Measurements from ENCODE around the gene HOXA4. TPM values are rescaled to one million over a fixed set of nuclear protein-coding genes. Genes with fewer than 3 reads are reported as not detected.

Gene HOXA4
- total RNA-seq, 1 experiment from 2014 or later, result not detected

- TF ChIP-seq, protein P1, sequence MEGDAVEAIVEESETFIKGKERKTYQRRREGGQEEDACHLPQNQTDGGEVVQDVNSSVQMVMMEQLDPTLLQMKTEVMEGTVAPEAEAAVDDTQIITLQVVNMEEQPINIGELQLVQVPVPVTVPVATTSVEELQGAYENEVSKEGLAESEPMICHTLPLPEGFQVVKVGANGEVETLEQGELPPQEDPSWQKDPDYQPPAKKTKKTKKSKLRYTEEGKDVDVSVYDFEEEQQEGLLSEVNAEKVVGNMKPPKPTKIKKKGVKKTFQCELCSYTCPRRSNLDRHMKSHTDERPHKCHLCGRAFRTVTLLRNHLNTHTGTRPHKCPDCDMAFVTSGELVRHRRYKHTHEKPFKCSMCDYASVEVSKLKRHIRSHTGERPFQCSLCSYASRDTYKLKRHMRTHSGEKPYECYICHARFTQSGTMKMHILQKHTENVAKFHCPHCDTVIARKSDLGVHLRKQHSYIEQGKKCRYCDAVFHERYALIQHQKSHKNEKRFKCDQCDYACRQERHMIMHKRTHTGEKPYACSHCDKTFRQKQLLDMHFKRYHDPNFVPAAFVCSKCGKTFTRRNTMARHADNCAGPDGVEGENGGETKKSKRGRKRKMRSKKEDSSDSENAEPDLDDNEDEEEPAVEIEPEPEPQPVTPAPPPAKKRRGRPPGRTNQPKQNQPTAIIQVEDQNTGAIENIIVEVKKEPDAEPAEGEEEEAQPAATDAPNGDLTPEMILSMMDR (IDR thresholded peaks at IDR 0.05), result peak; percentile 66
- TF ChIP-seq ESRRA (CRISPR knock-in tag; IDR thresholded peaks at IDR 0.05; ENCODE audit: borderline replicate concordance) (no peak), ZNF396 (CRISPR knock-in tag; IDR thresholded peaks at IDR 0.05; ENCODE audit: borderline replicate concordance) (no peak), FOXK1 (CRISPR knock-in tag; IDR thresholded peaks at IDR 0.05) (no peak), MLX (CRISPR knock-in tag; IDR thresholded peaks at IDR 0.05) (no peak), PREB (CRISPR knock-in tag; IDR thresholded peaks at IDR 0.05; ENCODE audit: borderline replicate concordance) (no peak), RELA (CRISPR knock-in tag; IDR thresholded peaks at IDR 0.05; ENCODE audit: borderline replicate concordance) (no peak), E2F4 (CRISPR knock-in tag; IDR thresholded peaks at IDR 0.05; ENCODE audit: borderline replicate concordance, low read depth) (no peak)
- TF ChIP-seq, protein P2, sequence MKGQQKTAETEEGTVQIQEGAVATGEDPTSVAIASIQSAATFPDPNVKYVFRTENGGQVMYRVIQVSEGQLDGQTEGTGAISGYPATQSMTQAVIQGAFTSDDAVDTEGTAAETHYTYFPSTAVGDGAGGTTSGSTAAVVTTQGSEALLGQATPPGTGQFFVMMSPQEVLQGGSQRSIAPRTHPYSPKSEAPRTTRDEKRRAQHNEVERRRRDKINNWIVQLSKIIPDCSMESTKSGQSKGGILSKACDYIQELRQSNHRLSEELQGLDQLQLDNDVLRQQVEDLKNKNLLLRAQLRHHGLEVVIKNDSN (CRISPR knock-in tag; IDR thresholded peaks at IDR 0.05), result no peak
- TF ChIP-seq, protein P3, sequence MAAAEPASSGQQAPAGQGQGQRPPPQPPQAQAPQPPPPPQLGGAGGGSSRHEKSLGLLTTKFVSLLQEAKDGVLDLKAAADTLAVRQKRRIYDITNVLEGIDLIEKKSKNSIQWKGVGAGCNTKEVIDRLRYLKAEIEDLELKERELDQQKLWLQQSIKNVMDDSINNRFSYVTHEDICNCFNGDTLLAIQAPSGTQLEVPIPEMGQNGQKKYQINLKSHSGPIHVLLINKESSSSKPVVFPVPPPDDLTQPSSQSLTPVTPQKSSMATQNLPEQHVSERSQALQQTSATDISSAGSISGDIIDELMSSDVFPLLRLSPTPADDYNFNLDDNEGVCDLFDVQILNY (CRISPR knock-in tag; IDR thresholded peaks at IDR 0.05), result 0 out of 2 replicates have a peak, but pooled peaks have one; percentile 23
These were observed 20.2 kb upstream of the HOXA4 start (continued) for GRCh38 chr7:27150568-27151340.

DNA sequence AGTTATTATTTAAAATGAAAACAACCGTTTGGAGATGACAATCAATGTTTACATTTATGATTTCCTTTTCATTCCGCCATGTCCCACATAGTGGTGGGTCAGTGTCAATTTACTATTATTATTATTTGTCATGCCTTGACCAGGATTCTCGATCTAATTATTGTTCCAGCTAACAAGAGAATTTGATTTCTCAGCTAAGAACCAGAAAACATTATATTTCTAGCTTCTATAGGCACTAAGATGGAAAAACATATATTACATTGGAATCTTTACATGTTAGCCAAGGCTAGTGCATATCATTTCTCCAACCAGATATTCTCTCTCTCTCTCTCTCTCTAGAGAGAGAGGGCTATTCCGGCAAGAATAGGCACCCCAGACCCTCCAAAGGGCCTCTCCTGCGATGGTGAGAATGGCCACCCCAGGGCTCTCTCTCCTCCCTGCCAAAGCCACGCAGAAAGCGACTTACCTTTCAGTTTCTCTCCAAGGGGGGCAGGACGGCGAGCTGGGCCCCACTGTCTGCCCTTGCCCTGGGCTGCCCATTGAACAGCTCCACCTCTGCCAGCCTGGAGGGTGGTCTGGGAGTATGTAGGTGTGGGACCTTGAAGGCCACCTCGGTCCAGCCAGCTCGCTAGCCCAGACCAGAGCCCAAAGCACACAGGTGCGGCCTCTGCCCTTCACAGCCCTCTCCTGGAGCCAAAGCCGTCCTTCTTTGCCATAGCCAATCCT, 19.4 kb upstream of the HOXA4 start:
- ATAC-seq (no peak), DNase-seq (ENCODE audit: low spot score) (no peak)
- Mint-ChIP-seq H3K27ac (no peak overlapping the region), H3K4me3 (peak overlapping the region; percentile 55), H3K27me3 (ENCODE audit: low read depth) (peaks cover 100% of the 10 kb centered on the region), H3K36me3 (peaks cover 3% of the 10 kb centered on the region), H3K9me3 (no peaks in the 10 kb centered on the region), H3K4me1 (peaks cover 26% of the 10 kb centered on the region)
- CTCF ChIA-PET, result interaction anchor here (0.8 to 4.0 kb wide), 12 partner anchors 8 to 467 kb away, joined by 3 to 74 read pairs (median 4); partner anchors contain the start of gene HOXA9
- POLR2A ChIA-PET, result no interaction called here
- TF ChIP-seq NR1H2 (CRISPR knock-in tag; IDR thresholded peaks at IDR 0.05) (no peak), JAZF1 (CRISPR knock-in tag; IDR thresholded peaks at IDR 0.05) (no peak), ATF1 (CRISPR knock-in tag; IDR thresholded peaks at IDR 0.05) (no peak), IRF1 (CRISPR knock-in tag; IDR thresholded peaks at IDR 0.05) (no peak)
- TF ChIP-seq, protein P4, sequence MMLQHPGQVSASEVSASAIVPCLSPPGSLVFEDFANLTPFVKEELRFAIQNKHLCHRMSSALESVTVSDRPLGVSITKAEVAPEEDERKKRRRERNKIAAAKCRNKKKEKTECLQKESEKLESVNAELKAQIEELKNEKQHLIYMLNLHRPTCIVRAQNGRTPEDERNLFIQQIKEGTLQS (CRISPR knock-in tag; conservative IDR thresholded peaks at IDR 0.05), result no peak
- TF ChIP-seq, protein P5, sequence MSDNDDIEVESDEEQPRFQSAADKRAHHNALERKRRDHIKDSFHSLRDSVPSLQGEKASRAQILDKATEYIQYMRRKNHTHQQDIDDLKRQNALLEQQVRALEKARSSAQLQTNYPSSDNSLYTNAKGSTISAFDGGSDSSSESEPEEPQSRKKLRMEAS (CRISPR knock-in tag; IDR thresholded peaks at IDR 0.05), result no peak

Measured in WTC11 (cell line).